Stimulated activated CD8-positive, alpha-beta memory T cell treated with anti-CD3 and anti-CD28 coated beads, Interleukin-4, amount 100 ng/mL, for 4 hours (primary cell): ENCODE measurements around the gene SYNCRIP.
"Not testable (repeated sequence)": the region's sequence is repeated elsewhere in the genome, so short reads cannot be mapped to it uniquely, and the experiment has no call there.

Experiments used
- DNase-seq, 2 donors: peaks; one replicate each; pipeline ENCODE4 v3.0.0-alpha.2; 2020; ENCODE audit warnings: low read depth in 2 of 2, low spot score in 1 of 2

The SYNCRIP gene

GRCh38 chr6:85670573-85670972 lies 27.9 kb upstream of the SYNCRIP start:
- DNase-seq = no peak

GRCh38 chr6:85669735-85670194 lies 27.1 kb upstream of the SYNCRIP start:
- no peak for DNase-seq

- no peak for DNase-seq
Observed at GRCh38 chr6:85662251-85662650, 19.6 kb upstream of the SYNCRIP start.

- DNase-seq = no peak
Observed at GRCh38 chr6:85660181-85660611, 17.5 kb upstream of the SYNCRIP start.

- DNase-seq = no peak
Observed at GRCh38 chr6:85650606-85651005, 7.9 kb upstream of the SYNCRIP start.

- DNase-seq = no peak
Observed at GRCh38 chr6:85644279-85644762, 1.6 kb upstream of the SYNCRIP start.

GRCh38 chr6:85643537-85644278 lies 1.0 kb upstream of the SYNCRIP start:
- DNase-seq = peak; percentile 22 to 43

GRCh38 chr6:85641897-85642773 lies 551 bp downstream of the SYNCRIP start:
- DNase-seq = peak; percentile 15 to 29

- DNase-seq = peak; percentile 0 to 4
Observed at GRCh38 chr6:85641522-85641896, 1.2 kb downstream of the SYNCRIP start.

- no peak for DNase-seq
Observed at GRCh38 chr6:85640821-85641220, 1.9 kb downstream of the SYNCRIP start.

GRCh38 chr6:85637579-85637978 lies 5.1 kb downstream of the SYNCRIP start:
- DNase-seq = no peak

- no peak for DNase-seq
Observed at GRCh38 chr6:85632164-85632942, 10.3 kb downstream of the SYNCRIP start.

GRCh38 chr6:85631117-85631516 lies 11.6 kb downstream of the SYNCRIP start:
- DNase-seq = not testable (repeated sequence)

GRCh38 chr6:85628353-85628752 lies 14.3 kb downstream of the SYNCRIP start:
- no peak for DNase-seq

- DNase-seq = no peak
Observed at GRCh38 chr6:85620308-85620707, 22.4 kb downstream of the SYNCRIP start.

GRCh38 chr6:85614780-85615179 lies 27.9 kb downstream of the SYNCRIP start:
- DNase-seq = no peak

- DNase-seq = no peak
Observed at GRCh38 chr6:85612690-85613474, 29.8 kb downstream of the SYNCRIP start.

- no peak for DNase-seq
Observed at GRCh38 chr6:85610182-85610895, 32.3 kb downstream of the SYNCRIP start.

- no peak for DNase-seq
Observed at GRCh38 chr6:85602100-85602499, 40.6 kb downstream of the SYNCRIP start.
